ENCODE data around the gene CCNY.
A peak's percentile ranks its signal among the peaks of the same experiment; 100 is the strongest.
"Not testable (repeated sequence)": the region's sequence is repeated elsewhere in the genome, so short reads cannot be mapped to it uniquely, and the experiment has no call there.

CCNY gene

DNA sequence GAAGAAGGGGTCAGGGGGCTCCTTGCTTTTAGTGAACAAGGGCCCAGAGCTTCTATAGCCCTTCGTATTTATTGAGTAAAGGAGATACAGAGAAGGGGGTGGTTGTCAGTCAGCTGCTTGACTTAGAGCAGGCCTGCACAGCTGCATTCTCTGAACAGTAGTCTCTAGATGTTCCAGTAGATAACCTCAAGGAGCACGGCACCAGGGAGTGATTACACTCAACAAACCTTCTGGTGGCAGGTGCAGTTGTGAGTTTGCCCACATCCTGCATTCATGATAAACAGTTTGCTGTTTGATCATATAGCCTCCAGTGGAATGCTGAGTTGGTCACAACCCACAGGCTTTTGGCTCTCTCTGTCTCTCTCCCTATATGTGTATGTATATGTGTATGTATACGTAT is 198.8 kb downstream of the CCNY start:
- Histone ChIP-seq H3K4me3 (ENCODE audit: low read length) (no peak overlapping the region), H3K27me3 (ENCODE audit: insufficient read depth, low read length) (no peaks in the 10 kb centered on the region), H3K36me3 (ENCODE audit: insufficient read depth, low read length) (peaks cover 54% of the 10 kb centered on the region), H3K9me3 (ENCODE audit: insufficient read depth, low read depth, low read length) (peaks cover 7% of the 10 kb centered on the region; the same call in 1 of the 2 replicates), H3K27ac (ENCODE audit: low read depth, low read length) (no peak overlapping the region), H3K4me1 (ENCODE audit: insufficient read depth, low read length) (no peaks in the 10 kb centered on the region), H3K9ac (ENCODE audit: low read depth, low read length) (no peak overlapping the region)
- WGBS = 98% methylated on average over 3 of the region's 3 CpGs

GRCh38 chr10:35536789-35537188 is 200.5 kb downstream of the CCNY start:
- Histone ChIP-seq H3K36me3 (ENCODE audit: insufficient read depth, low read length) (peaks cover 38% of the 10 kb centered on the region), H3K9me3 (ENCODE audit: insufficient read depth, low read depth, low read length) (peaks cover 7% of the 10 kb centered on the region; the same call in 1 of the 2 replicates), H3K27ac (ENCODE audit: low read depth, low read length) (no peak overlapping the region), H3K4me1 (ENCODE audit: insufficient read depth, low read length) (no peaks in the 10 kb centered on the region), H3K9ac (ENCODE audit: low read depth, low read length) (no peak overlapping the region), H3K4me3 (ENCODE audit: low read length) (no peak overlapping the region), H3K27me3 (ENCODE audit: insufficient read depth, low read length) (no peaks in the 10 kb centered on the region)
- 89% methylated on average over 4 of the region's 4 CpGs for WGBS

- not testable (repeated sequence) for H3K4me1 ChIP-seq (ENCODE audit: insufficient read depth, low read length); H3K9me3 ChIP-seq (ENCODE audit: insufficient read depth, low read depth, low read length); H3K9ac ChIP-seq (ENCODE audit: low read depth, low read length); H3K27ac ChIP-seq (ENCODE audit: low read depth, low read length); H3K27me3 ChIP-seq (ENCODE audit: insufficient read depth, low read length); H3K4me3 ChIP-seq (ENCODE audit: low read length)
- WGBS = 99% methylated on average over 3 of the region's 3 CpGs
- peaks cover 35% of the 10 kb centered on the region for H3K36me3 ChIP-seq (ENCODE audit: insufficient read depth, low read length)
Observed at GRCh38 chr10:35537925-35538324, 201.6 kb downstream of the CCNY start.

DNA sequence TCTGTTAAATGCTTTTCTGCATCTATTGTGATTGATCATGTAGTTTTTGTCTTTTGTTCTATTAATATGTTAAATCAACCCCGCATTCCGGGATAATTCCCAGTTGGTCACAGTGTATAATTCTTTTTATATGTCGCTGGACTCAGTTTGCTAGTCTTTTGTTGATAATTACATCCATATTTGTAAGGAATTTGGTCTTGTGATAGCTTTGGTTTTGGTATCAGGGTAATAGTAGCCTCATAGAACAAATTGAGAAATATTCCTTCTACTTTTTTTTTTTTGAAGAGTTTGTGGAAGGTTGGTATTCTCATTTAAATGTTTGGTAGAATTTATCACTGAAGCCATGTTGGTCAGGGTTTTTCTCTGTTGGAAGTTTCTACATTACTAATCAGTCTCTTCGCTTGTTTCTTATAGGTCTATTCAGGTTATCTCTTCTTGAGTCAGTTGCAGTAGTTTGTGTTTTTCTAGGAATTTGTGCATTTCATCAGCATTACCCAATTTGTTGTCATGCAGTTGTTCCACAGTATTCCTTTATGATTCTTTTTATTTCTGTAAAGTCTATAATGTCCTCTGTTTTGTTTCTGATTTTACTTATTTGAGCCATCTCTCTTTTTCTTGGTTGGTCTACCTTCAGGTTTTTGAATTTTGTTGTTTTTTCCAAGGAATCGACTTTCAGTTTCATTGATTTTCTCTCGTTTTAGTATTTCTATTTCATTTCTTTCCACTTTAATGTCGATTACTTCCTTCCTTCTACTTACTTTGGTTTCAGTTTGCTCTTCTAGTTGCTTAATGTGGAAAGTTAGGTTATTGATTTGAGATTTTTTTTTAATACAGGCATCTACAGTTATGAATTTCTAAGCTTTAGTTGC is 204.2 kb downstream of the CCNY start:
- no peaks in the 10 kb centered on the region for H3K4me1 ChIP-seq (ENCODE audit: insufficient read depth, low read length)
- no peak overlapping the region for H3K27ac ChIP-seq (ENCODE audit: low read depth, low read length)
- H3K36me3 ChIP-seq (ENCODE audit: insufficient read depth, low read length) = peaks cover 15% of the 10 kb centered on the region
- WGBS = 91% methylated on average over 5 of the region's 7 CpGs
- H3K9me3 ChIP-seq (ENCODE audit: insufficient read depth, low read depth, low read length) = 0 out of 2 replicates have a peak, but pooled peaks cover 2% of the 10 kb centered on the region
- no peak overlapping the region for H3K4me3 ChIP-seq (ENCODE audit: low read length)
- H3K9ac ChIP-seq (ENCODE audit: low read depth, low read length) = no peak overlapping the region
- no peaks in the 10 kb centered on the region for H3K27me3 ChIP-seq (ENCODE audit: insufficient read depth, low read length)

- WGBS = 95% methylated on average over 1 of the region's 1 CpG
Observed at GRCh38 chr10:35541720-35542119, 205.4 kb downstream of the CCNY start.

GRCh38 chr10:35542303-35542702 is 206.0 kb downstream of the CCNY start:
- H3K9ac ChIP-seq (ENCODE audit: low read depth, low read length) = no peak overlapping the region
- peaks cover 4% of the 10 kb centered on the region; the same call in 1 of the 2 replicates for H3K4me1 ChIP-seq (ENCODE audit: insufficient read depth, low read length)
- WGBS = 91% methylated on average over 4 of the region's 4 CpGs
- H3K4me3 ChIP-seq (ENCODE audit: low read length) = no peak overlapping the region
- no peak overlapping the region for H3K27ac ChIP-seq (ENCODE audit: low read depth, low read length)
- no peaks in the 10 kb centered on the region for H3K27me3 ChIP-seq (ENCODE audit: insufficient read depth, low read length)
- H3K9me3 ChIP-seq (ENCODE audit: insufficient read depth, low read depth, low read length) = 0 out of 2 replicates have a peak, but pooled peaks cover 2% of the 10 kb centered on the region
- peaks cover 9% of the 10 kb centered on the region; the same call in 1 of the 2 replicates for H3K36me3 ChIP-seq (ENCODE audit: insufficient read depth, low read length)

More at GRCh38 chr10:35541720-35542119, 205.4 kb downstream of the CCNY start:
- H3K9me3 ChIP-seq (ENCODE audit: insufficient read depth, low read depth, low read length) = 0 out of 2 replicates have a peak, but pooled peaks cover 2% of the 10 kb centered on the region
- no peak overlapping the region for H3K4me3 ChIP-seq (ENCODE audit: low read length)
- H3K27ac ChIP-seq (ENCODE audit: low read depth, low read length) = no peak overlapping the region
- no peak overlapping the region for H3K9ac ChIP-seq (ENCODE audit: low read depth, low read length)
- peaks cover 9% of the 10 kb centered on the region; the same call in 1 of the 2 replicates for H3K36me3 ChIP-seq (ENCODE audit: insufficient read depth, low read length)
- H3K27me3 ChIP-seq (ENCODE audit: insufficient read depth, low read length) = no peaks in the 10 kb centered on the region
- peaks cover 4% of the 10 kb centered on the region; the same call in 1 of the 2 replicates for H3K4me1 ChIP-seq (ENCODE audit: insufficient read depth, low read length)

DNA sequence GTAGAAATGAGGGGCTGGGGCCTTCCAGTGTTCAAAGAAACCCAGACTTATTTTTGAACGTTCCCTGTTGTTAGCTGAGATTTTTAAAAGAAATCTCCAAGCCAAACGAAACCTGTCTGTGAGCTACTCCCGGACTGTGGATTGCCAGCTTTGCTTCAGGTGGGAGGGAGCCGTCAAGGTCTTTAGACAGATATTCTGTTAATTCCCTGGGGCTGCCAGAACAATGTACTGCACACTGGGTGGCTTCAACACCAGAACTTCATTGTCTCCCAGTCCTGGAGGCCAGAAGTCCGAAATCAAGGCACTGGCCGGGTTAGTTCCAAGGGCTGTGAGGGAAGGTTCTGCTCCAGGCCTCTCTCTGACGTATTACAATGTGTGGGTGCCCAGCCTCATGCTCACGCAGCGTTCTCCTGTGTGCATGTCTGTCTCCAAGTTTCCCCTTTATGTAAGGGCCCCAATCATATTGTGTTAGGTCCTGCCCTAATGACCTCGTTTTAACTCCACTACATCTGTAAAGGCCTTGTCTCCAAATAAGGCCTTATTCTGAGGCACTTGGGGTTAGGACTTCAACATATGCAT is 208.9 kb downstream of the CCNY start:
- Histone ChIP-seq H3K9ac (ENCODE audit: low read depth, low read length) (no peak overlapping the region), H3K36me3 (ENCODE audit: insufficient read depth, low read length) (peaks cover 5% of the 10 kb centered on the region; the same call in 1 of the 2 replicates), H3K9me3 (ENCODE audit: insufficient read depth, low read depth, low read length) (no peaks in the 10 kb centered on the region), H3K4me1 (ENCODE audit: insufficient read depth, low read length) (peaks cover 4% of the 10 kb centered on the region; the same call in 1 of the 2 replicates), H3K27me3 (ENCODE audit: insufficient read depth, low read length) (no peaks in the 10 kb centered on the region), H3K27ac (ENCODE audit: low read depth, low read length) (peak overlapping the region; percentile 16; the same call in 1 of the 2 replicates), H3K4me3 (ENCODE audit: low read length) (no peak overlapping the region)
- 89% methylated on average over 10 of the region's 10 CpGs for WGBS

DNA sequence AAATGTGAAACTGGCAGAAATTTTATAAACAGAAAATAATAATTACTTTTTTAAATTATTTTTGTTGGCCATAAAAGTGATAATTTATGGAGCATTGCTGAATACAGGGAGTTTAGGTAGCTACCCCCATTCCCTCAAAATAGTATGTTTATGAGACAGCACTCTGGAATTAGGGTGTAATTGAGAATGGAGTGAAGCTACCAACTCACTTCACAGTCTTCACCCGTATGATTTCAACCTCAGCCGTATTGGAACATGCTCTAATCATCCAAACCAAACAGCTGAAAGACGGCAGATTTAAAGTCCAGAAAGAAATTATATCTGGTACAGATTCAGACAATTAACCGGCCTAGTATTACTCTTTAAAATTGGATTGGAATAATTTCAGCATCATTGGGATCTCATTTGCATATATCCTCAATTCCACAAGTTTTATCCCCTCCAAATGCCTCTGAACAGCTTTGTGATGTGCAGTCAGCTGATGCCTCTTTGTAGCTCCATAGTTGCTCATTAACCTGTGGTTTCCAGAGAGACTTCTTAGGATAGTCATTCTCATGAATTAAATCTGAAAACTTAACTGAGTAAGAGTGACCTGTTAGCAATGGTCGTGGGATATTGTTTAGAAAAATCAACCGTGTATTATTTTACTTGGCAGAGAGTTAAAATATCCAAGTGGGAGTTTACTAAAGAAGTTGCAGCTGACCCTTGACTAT is 209.7 kb downstream of the CCNY start:
- Histone ChIP-seq H3K27ac (ENCODE audit: low read depth, low read length) (no peak overlapping the region), H3K4me3 (ENCODE audit: low read length) (no peak overlapping the region), H3K9me3 (ENCODE audit: insufficient read depth, low read depth, low read length) (no peaks in the 10 kb centered on the region), H3K36me3 (ENCODE audit: insufficient read depth, low read length) (peaks cover 5% of the 10 kb centered on the region; the same call in 1 of the 2 replicates), H3K9ac (ENCODE audit: low read depth, low read length) (no peak overlapping the region), H3K4me1 (ENCODE audit: insufficient read depth, low read length) (peaks cover 4% of the 10 kb centered on the region; the same call in 1 of the 2 replicates), H3K27me3 (ENCODE audit: insufficient read depth, low read length) (no peaks in the 10 kb centered on the region)
- WGBS = 96% methylated on average over 5 of the region's 6 CpGs

- Histone ChIP-seq H3K36me3 (ENCODE audit: insufficient read depth, low read length) (peaks cover 5% of the 10 kb centered on the region; the same call in 1 of the 2 replicates), H3K27ac (ENCODE audit: low read depth, low read length) (no peak overlapping the region), H3K4me1 (ENCODE audit: insufficient read depth, low read length) (peaks cover 4% of the 10 kb centered on the region; the same call in 1 of the 2 replicates), H3K9ac (ENCODE audit: low read depth, low read length) (no peak overlapping the region), H3K9me3 (ENCODE audit: insufficient read depth, low read depth, low read length) (no peaks in the 10 kb centered on the region), H3K27me3 (ENCODE audit: insufficient read depth, low read length) (no peaks in the 10 kb centered on the region), H3K4me3 (ENCODE audit: low read length) (no peak overlapping the region)
- 92% methylated on average over 4 of the region's 4 CpGs for WGBS
Observed at GRCh38 chr10:35546824-35547225, 210.5 kb downstream of the CCNY start.

- Histone ChIP-seq H3K9me3 (ENCODE audit: insufficient read depth, low read depth, low read length) (no peaks in the 10 kb centered on the region), H3K4me1 (ENCODE audit: insufficient read depth, low read length) (no peaks in the 10 kb centered on the region; the same call in 1 of the 2 replicates), H3K9ac (ENCODE audit: low read depth, low read length) (no peak overlapping the region), H3K36me3 (ENCODE audit: insufficient read depth, low read length) (peaks cover 11% of the 10 kb centered on the region; the same call in 1 of the 2 replicates), H3K4me3 (ENCODE audit: low read length) (no peak overlapping the region), H3K27ac (ENCODE audit: low read depth, low read length) (no peak overlapping the region), H3K27me3 (ENCODE audit: insufficient read depth, low read length) (no peaks in the 10 kb centered on the region)
- WGBS = 95% methylated on average over 7 of the region's 7 CpGs
Observed at GRCh38 chr10:35552650-35553342, 216.5 kb downstream of the CCNY start.
